HG03558 (cell line): Measurements from ENCODE around the gene PSMC5.
"Not testable (repeated sequence)": the region's sequence is repeated elsewhere in the genome, so short reads cannot be mapped to it uniquely, and the experiment has no call there.

Experiments
- ATAC-seq: cut with Tn5 transposase; IDR thresholded peaks from one replicate; pipeline ENCODE4 v1.9.1; 2021; ENCODE audit warnings: moderate number of reproducible peaks; ENCODE audit not compliant: unreplicated experiment; ENCODE audit errors: extremely low read depth

PSMC5 gene

DNA sequence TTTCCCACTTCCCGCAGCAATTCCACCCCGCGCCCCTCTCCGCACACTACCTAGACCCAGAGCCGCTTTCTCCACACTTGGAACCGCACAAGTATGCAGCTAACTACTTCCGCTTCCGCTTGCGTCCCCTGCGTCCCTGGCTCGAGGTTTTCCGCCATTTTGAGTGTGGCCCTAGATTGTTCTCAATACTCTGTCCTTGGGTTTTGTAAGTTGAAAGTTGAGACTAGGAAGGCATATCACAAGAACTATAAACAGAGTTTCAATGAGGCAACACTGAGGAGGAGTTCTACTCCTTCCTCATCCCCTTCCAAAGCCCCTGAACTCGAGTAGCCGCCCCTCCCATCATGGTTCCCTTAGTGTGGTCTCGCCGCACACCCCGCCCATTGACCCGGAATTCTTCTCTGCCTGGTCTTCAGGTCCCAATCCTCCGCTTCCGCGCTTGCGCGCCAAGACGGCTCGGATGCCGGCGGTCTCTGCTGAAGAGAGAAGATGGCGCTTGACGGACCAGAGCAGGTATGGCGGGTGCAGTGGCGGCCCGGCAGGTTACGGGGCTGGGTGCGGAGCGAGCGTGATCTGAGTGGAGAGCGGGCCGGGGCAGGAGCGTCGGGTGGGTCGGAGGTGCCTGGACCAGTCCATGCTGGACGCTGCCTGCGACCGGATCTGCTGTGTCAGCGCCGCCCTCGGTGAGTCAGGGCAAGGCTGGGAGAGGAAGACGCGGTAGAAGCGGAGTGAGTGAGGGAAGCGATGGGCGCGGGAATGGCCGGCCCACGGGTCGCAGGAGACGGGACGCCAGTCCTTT lies at the start of gene PSMC5, which contains the start of gene FTSJ3:
TSS of gene PSMC5 (plus strand) at position 430 of the 799 bp plus-strand sequence. CDS start at position 490, 60 bp downstream.
TSS of gene FTSJ3 (minus strand) at position 662 of the 799 bp plus-strand sequence. CDS start 761 bp downstream, outside the sequence.
- peak; percentile 68 for ATAC-seq

DNA sequence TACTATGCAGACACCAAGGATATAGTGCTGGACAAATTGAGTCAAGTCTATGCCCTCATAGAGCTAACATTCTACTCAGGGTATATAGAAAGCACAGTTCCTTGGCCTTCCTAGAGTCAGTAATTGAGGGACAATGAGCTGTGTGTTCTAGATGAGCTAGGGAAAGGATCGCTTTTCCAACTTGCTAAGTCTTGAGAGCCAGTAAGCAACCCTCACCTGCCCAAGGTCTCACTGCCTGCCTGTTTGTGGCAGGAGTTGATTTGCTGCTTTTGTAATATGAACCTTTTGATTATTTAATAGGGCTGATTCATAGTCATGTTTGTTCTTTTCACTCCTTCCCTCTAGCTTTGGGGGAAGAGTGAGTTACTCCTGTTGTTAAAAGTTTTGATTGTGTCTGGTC lies 46.7 kb upstream of the PSMC5 start:
- ATAC-seq: no peak

DNA sequence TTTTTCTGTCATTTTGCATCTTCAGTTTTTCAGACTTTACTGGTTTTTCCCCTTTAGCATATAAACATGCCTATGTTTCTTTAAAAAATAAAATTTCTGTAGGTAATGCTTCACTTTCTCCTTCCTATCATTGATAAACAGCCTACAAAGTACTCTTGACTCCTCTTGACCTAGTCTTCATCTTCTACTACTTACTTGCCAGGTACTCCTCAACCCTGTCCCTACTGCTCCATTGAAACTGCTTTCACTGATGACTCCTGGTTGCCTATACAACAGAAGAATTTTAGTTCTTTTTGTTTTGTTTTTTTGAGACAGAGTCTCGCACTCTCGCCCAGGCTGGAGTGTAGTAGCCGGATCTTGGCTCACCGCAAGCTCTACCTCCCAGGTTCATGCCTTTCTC lies 46.3 kb upstream of the PSMC5 start:
- no peak for ATAC-seq

DNA sequence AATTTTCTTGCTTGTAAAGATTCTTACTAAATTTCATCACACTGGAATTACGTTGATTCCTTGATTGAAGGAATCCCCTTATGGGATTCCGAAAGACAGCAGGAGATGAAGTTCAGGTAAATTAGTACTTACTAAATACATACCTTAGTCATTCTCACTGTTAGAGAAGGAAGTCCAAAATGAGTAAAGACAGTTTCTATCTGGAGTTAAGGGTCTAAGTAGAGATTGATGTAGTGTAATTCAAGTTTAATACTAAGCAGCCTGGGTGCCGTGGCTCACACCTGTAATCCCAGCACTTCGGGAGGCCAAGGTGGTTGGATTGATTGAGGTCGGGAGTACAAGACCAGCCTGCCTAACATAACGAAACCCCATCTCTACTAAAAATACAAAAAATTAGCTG lies 43.7 kb upstream of the PSMC5 start:
- no peak for ATAC-seq

- no peak for ATAC-seq
Observed at GRCh38 chr17:63785556-63785955, 41.7 kb upstream of the PSMC5 start.

- no peak for ATAC-seq
Observed at GRCh38 chr17:63786117-63786516, 41.1 kb upstream of the PSMC5 start.

DNA sequence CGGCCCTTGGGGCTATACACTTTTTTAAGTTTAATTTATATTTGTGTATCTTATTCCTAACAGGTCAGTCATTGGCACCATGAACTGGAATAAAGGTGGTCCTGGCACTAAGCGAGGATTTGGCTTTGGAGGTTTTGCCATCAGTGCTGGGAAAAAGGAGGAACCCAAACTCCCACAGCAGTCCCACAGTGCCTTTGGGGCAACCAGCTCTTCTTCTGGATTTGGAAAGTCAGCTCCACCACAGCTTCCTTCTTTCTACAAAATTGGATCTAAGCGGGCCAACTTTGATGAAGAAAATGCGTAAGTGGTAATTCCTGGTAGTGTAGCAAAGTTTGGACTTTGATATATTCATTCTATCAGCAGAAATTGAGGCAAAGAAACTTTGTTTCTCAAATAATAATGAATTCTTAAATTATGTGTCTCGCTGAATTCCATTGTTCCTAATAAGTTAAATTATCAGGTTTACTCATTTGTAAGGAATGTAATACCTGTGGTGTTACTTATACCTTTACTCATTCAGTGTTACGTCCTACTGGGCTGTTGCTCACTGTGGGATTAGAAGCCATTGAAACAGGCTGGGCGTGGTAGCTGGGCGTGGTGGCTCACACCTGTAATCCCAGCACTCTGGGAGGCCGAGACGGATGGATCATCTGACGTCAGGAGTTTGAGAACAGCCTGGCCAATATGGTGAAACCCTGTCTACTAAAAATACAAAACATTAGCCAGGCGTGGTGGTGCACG lies 40.1 kb upstream of the PSMC5 start:
- no peak for ATAC-seq

DNA sequence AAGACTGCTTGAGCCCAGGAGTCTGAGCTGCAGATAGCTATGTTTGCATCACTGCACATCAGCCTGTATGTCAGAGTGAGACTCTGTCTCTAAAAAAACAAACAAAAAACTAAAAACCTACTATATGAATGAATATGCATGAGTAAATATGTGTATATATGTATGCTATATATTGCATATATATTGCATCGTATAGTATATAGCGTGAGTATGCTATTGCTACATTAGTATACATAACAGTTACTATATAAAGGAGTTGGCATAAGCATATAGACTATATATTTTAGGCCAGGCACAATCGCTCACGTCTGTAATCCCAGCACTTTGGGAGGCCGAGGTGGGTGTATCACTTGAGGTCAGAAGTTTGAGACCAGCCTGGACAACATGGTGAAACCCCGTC lies 37.2 kb upstream of the PSMC5 start:
- no peak for ATAC-seq

DNA sequence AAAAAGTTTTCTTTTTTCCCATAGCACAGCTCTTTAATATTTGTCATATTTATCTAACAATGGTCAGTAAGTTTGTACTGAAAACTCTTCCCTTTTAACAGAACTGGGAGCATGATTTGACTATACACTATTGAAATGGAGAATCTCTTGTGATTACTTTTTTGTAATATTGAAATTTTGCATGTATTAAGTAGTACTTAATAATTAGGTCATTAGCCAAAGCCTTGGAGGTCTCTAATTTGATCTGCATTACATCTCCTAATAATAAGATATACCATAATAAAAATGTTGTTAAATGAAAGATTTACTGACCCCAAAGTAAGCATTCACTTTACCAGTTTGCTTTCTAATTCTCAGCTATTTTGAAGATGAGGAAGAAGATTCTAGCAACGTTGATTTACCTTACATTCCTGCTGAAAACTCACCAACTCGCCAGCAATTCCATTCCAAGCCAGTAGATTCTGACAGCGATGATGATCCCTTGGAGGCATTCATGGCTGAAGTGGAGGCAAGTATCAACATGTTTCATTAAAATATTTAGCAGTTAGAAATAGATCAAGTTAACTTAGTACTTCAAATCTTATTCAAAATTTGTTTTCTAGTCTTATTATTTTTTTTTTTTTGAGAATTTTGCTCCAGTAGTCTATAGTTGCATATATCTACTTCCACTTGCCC lies 35.0 kb upstream of the PSMC5 start:
- ATAC-seq: no peak

DNA sequence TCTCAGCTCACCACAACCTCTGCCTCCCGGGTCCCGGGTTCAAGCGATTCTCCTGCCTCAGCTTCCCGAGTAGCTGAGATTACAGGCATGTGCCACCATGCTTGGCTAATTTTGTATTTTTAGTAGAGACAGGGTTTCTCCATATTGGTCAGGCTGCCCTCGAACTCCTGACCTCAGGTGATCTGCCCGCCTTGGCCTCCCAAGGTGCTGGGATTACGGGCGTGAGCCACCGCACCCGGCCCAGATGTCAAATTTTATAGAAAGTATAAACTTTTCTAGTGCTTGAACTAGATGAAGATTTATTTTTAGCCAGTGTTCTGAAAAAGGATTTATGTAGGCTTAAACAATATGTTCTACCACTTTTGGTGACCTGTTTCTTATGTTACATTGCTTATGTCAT lies 30.9 kb upstream of the PSMC5 start:
- not testable (repeated sequence) for ATAC-seq

- ATAC-seq: no peak
Observed at GRCh38 chr17:63798572-63799106, 28.6 kb upstream of the PSMC5 start.

DNA sequence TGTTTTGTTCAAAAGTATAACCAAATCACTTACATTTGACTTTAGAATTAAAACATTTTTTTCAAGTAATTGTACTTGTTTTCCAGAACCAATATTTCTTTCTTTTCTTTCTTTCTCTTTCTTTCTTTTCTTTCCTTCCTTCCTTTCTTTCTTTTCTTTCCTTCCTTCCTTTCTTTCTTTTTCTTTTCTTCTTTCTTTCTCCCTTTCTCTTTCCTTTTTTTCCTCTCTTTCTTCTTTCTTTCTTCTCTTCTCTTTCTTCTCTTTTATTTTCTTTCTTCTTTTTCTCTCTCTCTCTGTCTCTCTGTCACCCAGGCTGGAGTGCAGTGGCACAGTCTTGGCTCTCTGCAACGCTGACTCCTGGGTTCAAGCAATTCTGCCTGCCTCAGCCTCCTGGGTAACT lies 26.4 kb upstream of the PSMC5 start:
- no peak for ATAC-seq

GRCh38 chr17:63804328-63804727 lies 22.9 kb upstream of the PSMC5 start:
- ATAC-seq: no peak

DNA sequence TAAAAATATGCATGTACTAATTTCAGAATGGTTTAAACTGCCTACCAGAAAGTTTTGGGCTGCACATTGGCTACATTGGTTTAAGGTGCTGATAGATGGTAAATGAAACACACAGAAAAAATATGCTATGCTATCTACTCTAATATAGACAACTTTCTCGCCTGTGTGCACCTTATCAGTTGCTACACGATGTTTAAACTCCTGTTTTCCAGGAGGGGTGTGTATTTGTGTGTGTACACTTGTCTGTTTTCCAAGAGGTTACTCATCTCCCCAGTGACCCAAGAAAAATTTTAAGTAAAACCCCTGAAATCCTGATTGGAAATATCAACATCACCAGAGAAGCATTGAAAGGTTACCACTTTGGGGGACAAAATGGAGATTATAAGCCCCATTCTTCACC lies 21.6 kb upstream of the PSMC5 start:
- no peak for ATAC-seq

DNA sequence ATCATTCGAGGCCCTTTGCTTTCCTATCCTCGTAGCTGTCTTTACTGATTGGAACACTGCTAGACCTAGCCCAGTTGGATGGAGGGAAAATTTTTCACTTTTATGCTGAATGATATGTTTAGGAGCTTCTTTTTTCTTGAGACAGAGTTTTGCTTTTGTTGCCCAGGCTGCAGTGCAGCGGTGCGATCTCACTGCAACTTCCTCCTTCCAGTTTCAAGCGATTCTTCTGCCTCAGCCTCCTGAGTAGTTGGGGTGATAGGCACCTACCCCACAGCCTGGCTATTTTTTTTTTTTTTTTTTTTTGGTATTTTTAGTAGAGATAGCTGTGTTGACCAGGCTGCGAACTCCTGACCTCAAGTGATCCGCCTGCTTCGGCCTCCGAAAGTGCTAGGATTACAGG lies 17.3 kb upstream of the PSMC5 start:
- ATAC-seq: no peak

DNA sequence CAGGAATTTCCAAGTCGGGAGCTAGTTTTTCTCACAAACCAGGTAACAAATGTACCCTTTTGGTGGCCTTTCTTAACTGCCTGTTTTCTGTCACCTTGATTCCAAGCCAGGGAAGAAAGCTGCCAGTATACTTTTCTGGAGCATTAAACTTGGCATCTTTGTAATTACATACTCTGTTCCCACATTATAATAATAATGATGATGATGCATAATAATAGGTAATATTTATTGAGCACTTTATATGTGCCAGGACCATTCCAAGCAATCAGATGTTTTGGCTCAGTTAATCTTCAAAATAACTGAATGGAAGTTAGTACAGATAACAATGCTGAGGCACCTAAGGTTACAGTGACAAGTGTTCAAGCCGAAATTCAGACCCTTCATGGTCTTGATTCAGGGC lies 11.1 kb upstream of the PSMC5 start:
- no peak for ATAC-seq

DNA sequence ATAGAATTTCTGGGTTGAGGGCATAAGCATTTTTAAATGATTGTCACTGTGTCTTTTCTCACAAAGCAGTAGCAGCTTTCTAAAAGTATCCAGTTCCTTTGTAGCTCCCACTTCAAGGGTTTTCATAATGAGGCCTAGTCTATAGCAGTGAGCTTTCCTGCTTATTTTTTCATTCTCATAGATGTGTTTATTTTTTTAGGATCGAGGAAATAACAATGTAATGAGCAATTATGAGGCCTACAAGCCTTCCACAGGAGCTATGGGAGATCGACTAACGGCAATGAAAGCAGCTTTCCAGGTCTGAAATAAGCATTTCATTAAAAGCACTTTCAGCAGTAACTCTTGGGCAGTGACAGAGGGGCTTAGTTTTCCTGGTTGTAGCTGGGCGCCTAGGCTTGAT lies 10.6 kb upstream of the PSMC5 start:
- no peak for ATAC-seq

DNA sequence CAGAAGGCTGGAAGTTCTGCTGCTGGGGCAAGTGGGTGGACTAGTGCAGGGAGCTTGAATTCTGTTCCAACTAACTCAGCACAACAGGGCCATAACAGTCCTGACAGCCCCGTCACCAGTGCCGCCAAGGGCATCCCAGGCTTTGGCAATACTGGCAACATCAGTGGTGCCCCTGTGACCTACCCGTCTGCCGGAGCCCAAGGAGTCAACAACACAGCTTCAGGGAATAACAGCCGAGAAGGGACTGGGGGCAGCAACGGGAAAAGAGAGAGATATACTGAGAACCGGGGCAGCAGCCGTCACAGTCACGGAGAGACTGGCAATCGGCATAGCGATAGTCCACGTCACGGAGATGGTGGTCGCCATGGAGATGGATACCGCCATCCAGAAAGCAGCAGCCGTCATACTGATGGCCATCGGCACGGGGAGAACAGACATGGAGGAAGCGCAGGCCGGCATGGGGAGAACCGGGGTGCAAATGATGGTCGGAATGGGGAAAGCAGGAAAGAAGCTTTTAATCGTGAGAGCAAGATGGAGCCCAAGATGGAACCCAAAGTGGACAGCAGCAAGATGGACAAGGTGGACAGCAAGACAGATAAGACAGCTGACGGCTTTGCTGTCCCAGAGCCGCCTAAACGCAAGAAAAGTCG lies 9.4 kb upstream of the PSMC5 start:
- ATAC-seq: no peak

DNA sequence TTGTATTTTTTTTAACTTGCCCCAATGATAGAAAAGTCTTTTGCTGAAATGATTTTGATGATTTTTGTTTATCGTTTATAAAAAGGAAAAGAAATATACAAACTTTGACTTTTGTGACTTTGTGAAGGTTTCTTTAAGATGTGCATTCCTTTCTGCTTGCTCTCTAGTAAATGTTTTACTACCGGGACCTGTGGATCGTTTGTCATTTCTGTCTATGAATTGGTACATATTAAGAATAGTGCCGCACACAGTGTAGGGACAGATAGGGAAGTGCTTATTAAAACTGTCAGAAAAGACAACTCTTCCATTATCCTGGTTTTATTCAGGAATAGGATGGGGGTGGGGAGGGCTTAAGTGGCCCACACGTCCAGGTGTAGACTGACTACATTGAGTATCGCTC lies 8.1 kb upstream of the PSMC5 start:
- ATAC-seq: no peak
